HCT116 (cell line): ENCODE data around the gene EZH2.

Source experiments
- CEBPB ChIP-seq: IDR thresholded peaks from 2 replicates; pipeline ENCODE4 v1.6.1; 2012; ENCODE audit warnings: low read depth
- CTCF ChIP-seq, 3 experiments: fragments of 200-600 bp in 1 of 3; sonication (generic) in 1 of 3; IDR thresholded peaks in 2 of 3; conservative IDR thresholded peaks in 1 of 3; 2 replicates each; pipeline ENCODE4 v1.5.1; 2012 to 2017; ENCODE audit warnings: low read depth in 2 of 3, low read length in 2 of 3, antibody characterized with exemption in 1 of 3, borderline replicate concordance in 1 of 3, control low read depth in 1 of 3, mild to moderate bottlenecking in 1 of 3, mixed read lengths in 1 of 3, mixed run types in 1 of 3, moderate library complexity in 1 of 3; ENCODE audit not compliant: insufficient read depth in 1 of 3
- EGR1 ChIP-seq: IDR thresholded peaks from 2 replicates; pipeline ENCODE4 v1.6.1; 2012; ENCODE audit warnings: low read depth
- ELF1 ChIP-seq: IDR thresholded peaks from 2 replicates; pipeline ENCODE4 v1.6.1; 2012; ENCODE audit warnings: low read depth, borderline replicate concordance
- EZH2phosphoT487 ChIP-seq: fragments of 200-600 bp; IDR thresholded peaks from 2 replicates; pipeline ENCODE4 v1.6.1; 2018; ENCODE audit warnings: antibody characterized with exemption, borderline replicate concordance
- JUND ChIP-seq: IDR thresholded peaks from 2 replicates; pipeline ENCODE4 v1.6.1; 2012
- MAX ChIP-seq: IDR thresholded peaks from 2 replicates; pipeline ENCODE4 v1.6.1; 2012
- POLR2A ChIP-seq: IDR thresholded peaks from 2 replicates; pipeline ENCODE4 v1.7.0; 2011; ENCODE audit warnings: borderline replicate concordance; ENCODE audit not compliant: insufficient read depth, insufficient read length; ENCODE audit errors: extremely low read depth
- POLR2AphosphoS5 ChIP-seq: IDR thresholded peaks from 2 replicates; pipeline ENCODE4 v1.6.1; 2011; ENCODE audit warnings: mild to moderate bottlenecking, low read depth, low read length, moderate library complexity
- RAD21 ChIP-seq: IDR thresholded peaks from 2 replicates; pipeline ENCODE4 v1.6.1; 2012; ENCODE audit warnings: low read depth, mild to moderate bottlenecking
- REST ChIP-seq: IDR thresholded peaks from 2 replicates; pipeline ENCODE4 v1.6.1; 2012; ENCODE audit warnings: low read depth
- SIN3A ChIP-seq: IDR thresholded peaks from 2 replicates; pipeline ENCODE4 v1.6.1; 2012; ENCODE audit warnings: low read depth
- TCF7L2 ChIP-seq: IDR thresholded peaks from 2 replicates; pipeline ENCODE4 v1.7.0; 2011; ENCODE audit warnings: borderline replicate concordance, inconsistent platforms; ENCODE audit not compliant: insufficient read depth, insufficient read length; ENCODE audit errors: extremely low read depth
- ZBTB33 ChIP-seq: IDR thresholded peaks from 2 replicates; pipeline ENCODE4 v1.6.1; 2011; ENCODE audit warnings: mild to moderate bottlenecking, low read length, moderate library complexity; ENCODE audit not compliant: insufficient replicate concordance; ENCODE audit errors: extremely low read depth

- TF ChIP-seq POLR2AphosphoS5 (no peak), ZBTB33 (no peak), CTCF (IDR thresholded peaks at IDR 0.05 in 2 of 3, conservative IDR thresholded peaks at IDR 0.05 in 1 of 3; ENCODE audit: borderline replicate concordance in 1 of 3, insufficient read depth in 1 of 3, low read depth in 2 of 3, low read length in 2 of 3) (no peak), CEBPB (no peak), MAX (no peak), POLR2A (no peak), REST (no peak), EZH2phosphoT487 (no peak), RAD21 (no peak), TCF7L2 (no peak), JUND (no peak), EGR1 (no peak), ELF1 (no peak), SIN3A (no peak)
Measured at GRCh38 chr7:148867596-148868377, 16.3 kb downstream of the EZH2 start.
